ENCODE results near the gene GHR. TPM values are rescaled to one million over a fixed set of nuclear protein-coding genes. Genes with fewer than 3 reads are reported as not detected.

The GHR gene
- total and polyA plus RNA-seq, 2 of the 8 experiments (the other 6 are each of a cell fraction or from before 2014, with no cell fraction given), result 0.15 to 0.19 TPM

DNA sequence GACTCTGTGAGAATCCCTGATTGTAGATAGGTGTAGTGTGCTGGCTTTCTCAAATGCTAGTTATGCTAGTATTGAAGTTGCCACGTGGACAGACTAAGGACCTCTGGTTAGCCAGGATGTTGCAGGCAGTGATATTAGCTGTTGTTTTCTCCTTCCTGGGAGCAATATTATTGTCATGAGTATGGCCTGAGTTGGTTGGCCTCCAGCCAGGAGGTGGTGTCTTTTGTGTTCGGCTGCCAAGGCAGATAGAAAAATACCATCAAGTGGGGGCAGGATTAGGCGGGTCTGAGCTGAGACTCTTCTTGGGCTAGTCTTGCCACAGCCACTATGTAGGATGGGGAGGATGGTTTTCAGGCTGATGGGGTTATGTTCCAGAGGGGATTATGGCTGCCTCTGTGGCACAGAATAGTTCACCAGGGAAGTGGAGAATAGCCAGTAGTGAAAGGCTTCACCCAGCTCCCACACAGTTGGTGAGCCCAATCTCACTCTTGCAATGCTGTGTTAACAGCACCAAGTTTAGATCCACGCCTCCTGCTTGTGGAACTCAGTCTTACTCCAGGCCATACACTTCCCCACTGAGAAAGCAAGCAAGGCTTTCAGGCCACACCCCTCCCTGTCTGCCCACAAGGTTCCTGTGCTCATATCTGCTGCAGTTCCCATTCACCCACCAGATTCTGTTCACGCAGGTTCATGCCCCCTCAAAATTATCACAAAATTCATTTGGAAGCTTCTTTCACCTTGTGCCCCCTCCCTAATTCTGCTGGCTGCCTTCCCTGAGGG, 31.2 kb downstream of the GHR start:
- no peak overlapping the region for H3K4me2 ChIP-seq (ENCODE audit: insufficient read depth in 1 of 2, low read depth in 2 of 2, low read length in 2 of 2)
- H3K14ac ChIP-seq (ENCODE audit: insufficient read length), result no peak overlapping the region
- TF ChIP-seq ZNF274 (IDR thresholded peaks at IDR 0.05; ENCODE audit: borderline replicate concordance, extremely low read depth, low read length) (no peak), RAD21 (IDR thresholded peaks at IDR 0.05 in 1 of 2, conservative IDR thresholded peaks at IDR 0.05 in 1 of 2; ENCODE audit: low read depth in 2 of 2, low read length in 2 of 2) (no peak), KDM4A (IDR thresholded peaks at IDR 0.05; ENCODE audit: low read depth, low read length, severe bottlenecking) (no peak), KDM1A (IDR thresholded peaks at IDR 0.05; ENCODE audit: borderline replicate concordance, low read length) (no peak), TAF7 (optimal IDR thresholded peaks at IDR 0.05; ENCODE audit: borderline replicate concordance, low read depth, low read length) (no peak), CEBPB (IDR thresholded peaks at IDR 0.05; ENCODE audit: low read depth, low read length) (no peak), CBX8 (IDR thresholded peaks at IDR 0.05; ENCODE audit: borderline replicate concordance, low read depth, low read length) (no peak), BACH1 (IDR thresholded peaks at IDR 0.05; ENCODE audit: low read length) (no peak), RFX5 (IDR thresholded peaks at IDR 0.05; ENCODE audit: borderline replicate concordance, low read depth, low read length) (no peak), JUND (IDR thresholded peaks at IDR 0.05; ENCODE audit: low read length) (no peak)
- H3K4ac ChIP-seq (replicated peaks; ENCODE audit: insufficient read length, low read depth, low read length), result no peak overlapping the region
- no peaks in the 10 kb centered on the region for H4K20me1 ChIP-seq (replicated peaks in 1 of 2; ENCODE audit: control insufficient read depth in 1 of 2, insufficient read depth in 2 of 2, low read length in 2 of 2)
- H3K36me3 ChIP-seq (ENCODE audit: control insufficient read depth in 2 of 4, insufficient read depth in 4 of 4, low read length in 3 of 4), result no peaks in the 10 kb centered on the region
- no peaks in the 10 kb centered on the region for H3K79me2 ChIP-seq (ENCODE audit: control insufficient read depth in 1 of 2, insufficient read depth in 2 of 2, low read length in 2 of 2)
- H3K56ac ChIP-seq (replicated peaks; ENCODE audit: insufficient read length, low read depth, low read length), result no peak overlapping the region
- no peaks in the 10 kb centered on the region for H3K27me3 ChIP-seq (replicated peaks in 1 of 4; ENCODE audit: control insufficient read depth in 3 of 4, extremely low read depth in 1 of 4, insufficient read depth in 3 of 4, low read length in 3 of 4)
- ChIA-PET POLR2A (ENCODE audit: partially characterized antibody) (no interaction called here), CTCF (ENCODE audit: partially characterized antibody) (interaction anchor here (1.1 to 1.5 kb wide), 2 partner anchors 8 to 29 kb away, joined by 3 to 4 read pairs; no protein-coding TSS in a partner anchor)
- no peak overlapping the region for H2BK20ac ChIP-seq (ENCODE audit: low read length)
- H3K4me3 ChIP-seq (ENCODE audit: extremely low read depth in 1 of 4, insufficient read depth in 2 of 4, low read depth in 3 of 4, low read length in 4 of 4), result no peak overlapping the region
- no peaks in the 10 kb centered on the region for H3K4me1 ChIP-seq (replicated peaks in 1 of 4; ENCODE audit: control insufficient read depth in 3 of 4, insufficient read depth in 4 of 4, low read length in 3 of 4)
- no peak overlapping the region for H3K18ac ChIP-seq (ENCODE audit: extremely low read depth, low read length)
- no peak overlapping the region for H2BK120ac ChIP-seq (replicated peaks; ENCODE audit: low read depth, low read length)
- no peak for FAIRE-seq
- no peak overlapping the region for H3K23ac ChIP-seq (ENCODE audit: insufficient read length)
- H4K91ac ChIP-seq (replicated peaks; ENCODE audit: insufficient read length, low read length), result no peak overlapping the region
- no peak overlapping the region for H2BK5ac ChIP-seq (ENCODE audit: low read depth, low read length)
- no peaks in the 10 kb centered on the region for H3K9me3 ChIP-seq (ENCODE audit: insufficient read depth in 2 of 2, low read depth in 1 of 2, low read length in 1 of 2)
- no peak overlapping the region for H3K27ac ChIP-seq (ENCODE audit: low read depth, low read length)
- no peak overlapping the region for H2BK15ac ChIP-seq (ENCODE audit: low read length)
- H3K79me1 ChIP-seq (ENCODE audit: low read depth, low read length), result no peaks in the 10 kb centered on the region
- WGBS, 2 experiments (ENCODE audit: extremely low coverage in 1 of 2, insufficient coverage in 1 of 2, insufficient read length in 1 of 2, insufficient replicate concordance in 2 of 2, low coverage in 1 of 2, low lambda C conversion rate in 2 of 2, missing lambda C conversion rate in 1 of 2), result 79% methylated on average over 5 of the region's 5 CpGs; no CpG with 5 or more reads in 1 of the 2 experiments
- H2BK12ac ChIP-seq (ENCODE audit: low read depth, low read length), result no peak overlapping the region
- H3K9ac ChIP-seq (replicated peaks in 1 of 4; ENCODE audit: extremely low read depth in 1 of 4, low read depth in 3 of 4, low read length in 3 of 4), result no peak overlapping the region; a peak in 1 of 7 replicates
- H2AK5ac ChIP-seq (ENCODE audit: low read depth, low read length), result no peak overlapping the region
- H4K5ac ChIP-seq (ENCODE audit: insufficient read length, low read depth, low read length), result no peak overlapping the region
- no peak overlapping the region for H4K8ac ChIP-seq (ENCODE audit: extremely low read depth, insufficient read depth, low read length)
- no peaks in the 10 kb centered on the region for H3K23me2 ChIP-seq (ENCODE audit: low read depth, low read length)
- no peak overlapping the region for H2AFZ ChIP-seq (ENCODE audit: low read length)
- no peak for DNase-seq (ENCODE audit: low read depth in 1 of 2, low spot score in 2 of 2)

All from H1 (cell line).